Nephron progenitor cell (in vitro differentiated cells): ENCODE results near the gene VGLL4.
A peak's percentile ranks its signal among the peaks of the same experiment; 100 is the strongest.
"Not testable (repeated sequence)": the region's sequence is repeated elsewhere in the genome, so short reads cannot be mapped to it uniquely, and the experiment has no call there.

Experiments
- DNase-seq: peaks from one replicate; pipeline ENCODE4 v3.0.0; 2021
- H3K27ac Mint-ChIP-seq: 2 replicates; pipeline ENCODE4 v1.8.0; 2021; ENCODE audit warnings: mild to moderate bottlenecking, moderate library complexity, mixed read lengths
- H3K27me3 Mint-ChIP-seq: 2 replicates; pipeline ENCODE4 v1.8.0; 2021; ENCODE audit warnings: mild to moderate bottlenecking, low read depth, mixed read lengths; ENCODE audit not compliant: poor library complexity
- H3K36me3 Mint-ChIP-seq: 2 replicates; pipeline ENCODE4 v1.8.0; 2021; ENCODE audit warnings: low read depth, mixed read lengths
- H3K4me1 Mint-ChIP-seq: 2 replicates; pipeline ENCODE4 v1.8.0; 2021; ENCODE audit warnings: mixed read lengths
- H3K4me3 Mint-ChIP-seq: 2 replicates; pipeline ENCODE4 v1.8.0; 2021; ENCODE audit warnings: mild to moderate bottlenecking, moderate library complexity, mixed read lengths
- H3K9me3 Mint-ChIP-seq: 2 replicates; pipeline ENCODE4 v1.8.0; 2021; ENCODE audit warnings: mild to moderate bottlenecking, moderate library complexity, mixed read lengths
- CTCF ChIP-seq: fragments of 200-600 bp; sonication (generic); IDR thresholded peaks from 2 replicates; pipeline ENCODE4 v1.5.0; 2021; ENCODE audit warnings: antibody characterized with exemption

VGLL4 gene

GRCh38 chr3:11534793-11535101, 109.0 kb downstream of the VGLL4 start:
- Mint-ChIP-seq H3K4me1 (peaks cover 91% of the 10 kb centered on the region), H3K27me3 (peaks cover 8% of the 10 kb centered on the region), H3K9me3 (peaks cover 3% of the 10 kb centered on the region), H3K36me3 (peaks cover 15% of the 10 kb centered on the region), H3K4me3 (no peak overlapping the region), H3K27ac (no peak overlapping the region)
- TF ChIP-seq CTCF: no peak
- DNase-seq: no peak

- Mint-ChIP-seq H3K27ac (no peak overlapping the region), H3K36me3 (peaks cover 14% of the 10 kb centered on the region), H3K4me1 (peaks cover 91% of the 10 kb centered on the region), H3K4me3 (no peak overlapping the region), H3K9me3 (peaks cover 4% of the 10 kb centered on the region), H3K27me3 (peaks cover 8% of the 10 kb centered on the region)
- no peak for DNase-seq
- TF ChIP-seq CTCF: no peak
Measured at GRCh38 chr3:11534011-11534792, 109.5 kb downstream of the VGLL4 start.

DNA sequence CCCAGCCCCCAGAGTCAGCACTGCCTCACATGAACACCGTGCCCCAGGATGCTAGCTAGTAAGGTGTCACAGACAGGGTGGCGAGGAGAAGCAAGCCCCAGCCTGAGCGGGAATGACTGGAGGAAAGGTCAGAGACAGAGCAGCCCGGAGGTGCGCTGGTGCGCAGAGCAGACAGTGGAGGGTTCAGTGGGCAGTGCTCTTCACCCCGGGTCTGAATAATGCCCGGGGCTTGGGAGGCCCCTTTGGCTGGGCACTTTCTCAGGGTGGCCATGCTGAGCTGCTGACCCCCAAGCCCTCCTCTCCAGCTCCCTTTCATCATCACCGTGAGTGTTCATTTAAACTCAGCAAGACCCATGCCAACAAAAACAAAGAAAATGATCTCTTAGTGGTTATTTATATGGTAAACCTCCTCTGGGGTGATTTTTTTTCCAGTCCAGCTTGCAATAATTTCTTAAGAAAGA, 110.8 kb downstream of the VGLL4 start:
- Mint-ChIP-seq H3K9me3 (peaks cover 9% of the 10 kb centered on the region), H3K36me3 (peaks cover 15% of the 10 kb centered on the region), H3K4me1 (peaks cover 90% of the 10 kb centered on the region), H3K27ac (peak overlapping the region; percentile 95), H3K4me3 (peak overlapping the region; percentile 60), H3K27me3 (peaks cover 8% of the 10 kb centered on the region)
- no peak for TF ChIP-seq CTCF
- DNase-seq: no peak

DNA sequence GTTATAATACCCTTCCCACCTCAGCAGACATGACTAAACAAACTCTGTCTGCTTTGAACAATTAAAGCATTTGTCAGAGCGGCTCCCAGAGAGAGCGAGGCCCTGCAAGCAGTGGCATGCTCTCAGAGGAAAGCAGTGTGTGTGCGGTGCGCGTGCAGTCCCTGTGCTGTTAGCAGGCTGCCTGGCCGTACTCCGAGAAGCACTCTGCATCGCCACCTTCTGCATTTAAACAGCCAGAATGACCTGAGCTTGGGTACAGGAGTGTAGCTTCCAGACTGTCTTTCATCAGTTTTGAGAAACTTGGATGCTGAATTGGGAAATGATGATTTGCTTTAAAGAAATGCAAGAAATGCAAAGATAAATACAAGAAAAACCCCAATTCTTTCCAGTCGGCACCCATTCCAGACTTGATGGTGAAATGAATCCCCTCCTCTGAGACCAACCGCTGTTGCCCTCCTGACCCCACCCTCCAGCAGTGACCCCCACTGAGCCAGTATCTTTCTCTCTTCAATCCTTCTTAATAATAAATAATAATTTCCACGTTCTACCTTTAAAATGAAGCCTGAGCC, 113.5 kb downstream of the VGLL4 start:
- peaks cover 63% of the 10 kb centered on the region for H3K4me1 Mint-ChIP-seq
- H3K9me3 Mint-ChIP-seq: peaks cover 22% of the 10 kb centered on the region
- TF ChIP-seq CTCF: no peak
- peaks cover 3% of the 10 kb centered on the region for H3K27me3 Mint-ChIP-seq
- DNase-seq: peak; percentile 33
- peaks cover 23% of the 10 kb centered on the region for H3K36me3 Mint-ChIP-seq
- H3K4me3 Mint-ChIP-seq: no peak overlapping the region
- H3K27ac Mint-ChIP-seq: peak overlapping the region; percentile 33

- peaks cover 3% of the 10 kb centered on the region for H3K27me3 Mint-ChIP-seq
- DNase-seq: no peak
- H3K27ac Mint-ChIP-seq: peak overlapping the region; percentile 28
- H3K36me3 Mint-ChIP-seq: peaks cover 23% of the 10 kb centered on the region
- peaks cover 53% of the 10 kb centered on the region for H3K4me1 Mint-ChIP-seq
- TF ChIP-seq CTCF: no peak
- peaks cover 22% of the 10 kb centered on the region for H3K9me3 Mint-ChIP-seq
- H3K4me3 Mint-ChIP-seq: no peak overlapping the region
Measured at GRCh38 chr3:11529281-11529680, 114.4 kb downstream of the VGLL4 start.

DNA sequence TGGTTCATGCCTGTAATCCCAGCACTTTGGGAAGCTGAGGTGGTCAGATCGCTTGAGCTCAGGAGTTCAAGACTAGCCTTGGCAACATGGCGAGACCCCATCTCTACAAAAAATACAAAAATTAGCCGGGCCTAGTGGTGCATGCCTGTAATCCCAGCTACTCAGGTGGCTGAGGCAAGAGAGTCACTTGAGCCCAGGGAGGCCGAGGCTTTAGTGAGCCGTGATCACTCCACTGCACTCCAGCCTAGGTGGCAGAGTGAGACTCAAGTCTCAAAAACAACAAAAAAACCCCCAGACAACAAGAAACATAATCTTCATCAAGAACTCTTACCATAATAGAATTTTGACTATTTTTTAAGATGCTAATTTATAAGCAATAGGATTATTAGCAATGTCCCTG, 117.6 kb downstream of the VGLL4 start:
- peaks cover 56% of the 10 kb centered on the region for H3K4me1 Mint-ChIP-seq
- peaks cover 22% of the 10 kb centered on the region for H3K9me3 Mint-ChIP-seq
- not testable (repeated sequence) for H3K27me3 Mint-ChIP-seq, H3K4me3 Mint-ChIP-seq, DNase-seq, H3K27ac Mint-ChIP-seq
- H3K36me3 Mint-ChIP-seq: peaks cover 19% of the 10 kb centered on the region
